Activated CD4-positive, alpha-beta memory T cell treated with anti-CD3 and anti-CD28 coated beads for 36 hours (primary cell): ENCODE results near the gene A2ML1. TPM values are rescaled to one million over a fixed set of nuclear protein-coding genes. Genes with fewer than 3 reads are reported as not detected.

Experiments used
- CTCF ChIA-PET: fragments of 350-600 bp; sonication (Branson Sonifier 250); formaldehyde crosslinking; loops from one replicate; lab custom pipeline; 2021; ENCODE audit warnings: antibody characterized with exemption, inconsistent platforms; lab: Charles Lee
- POLR2A ChIA-PET: fragments of 350-600 bp; sonication (Branson Sonifier 250); formaldehyde crosslinking; loops from one replicate; lab custom pipeline; 2021; ENCODE audit warnings: antibody characterized with exemption; lab: Charles Lee
- DNase-seq: peaks from one replicate; pipeline ENCODE4 v3.0.0-alpha.2; 2020
- H3K27ac Mint-ChIP-seq: one replicate; pipeline ENCODE4 v1.8.0; 2021; ENCODE audit warnings: mixed read lengths
- H3K27me3 Mint-ChIP-seq: one replicate; pipeline ENCODE4 v1.8.0; 2021; ENCODE audit warnings: mixed read lengths
- H3K36me3 Mint-ChIP-seq: one replicate; pipeline ENCODE4 v1.8.0; 2021; ENCODE audit warnings: mixed read lengths
- H3K4me1 Mint-ChIP-seq: one replicate; pipeline ENCODE4 v1.8.0; 2021; ENCODE audit warnings: low read depth, mixed read lengths
- H3K4me3 Mint-ChIP-seq: one replicate; pipeline ENCODE4 v1.8.0; 2021; ENCODE audit warnings: mild to moderate bottlenecking, mixed read lengths
- H3K9me3 Mint-ChIP-seq: one replicate; pipeline ENCODE4 v1.8.0; 2021; ENCODE audit warnings: mixed read lengths
- intact Hi-C: fragments of 100-400 bp; cut with micrococcal nuclease; formaldehyde crosslinking; loops from one replicate; pipeline ENCODE4 v1.15.1; 2023
- total RNA-seq, 2 experiments: library from RNA; stranded (reverse); gene quantifications; one replicate each; pipeline ENCODE4 v1.2.3, GENCODE V29; 2021

A2ML1 gene
- total RNA-seq, 2 experiments from 2014 or later = not detected

DNA sequence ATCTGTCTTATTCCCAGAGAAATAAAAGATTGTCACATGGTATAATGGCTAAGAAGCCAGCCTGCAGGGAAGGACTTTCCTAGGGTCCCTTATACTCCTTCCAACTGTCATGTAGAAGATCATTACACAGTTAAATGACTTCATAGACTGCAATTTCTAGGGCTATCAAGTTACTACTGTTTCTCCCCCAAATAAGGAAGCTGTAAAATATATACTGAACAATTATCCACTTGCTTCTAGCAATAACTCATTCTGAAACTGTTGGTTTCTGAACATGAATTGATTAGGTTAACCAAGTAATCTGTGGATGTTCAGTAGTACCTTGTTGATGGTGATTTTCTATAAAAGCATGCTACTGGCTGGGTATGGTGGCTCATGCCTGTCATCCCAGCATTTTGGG lies 44.6 kb downstream of the A2ML1 start:
- DNase-seq = no peak
- Mint-ChIP-seq H3K27ac (no peak overlapping the region), H3K9me3 (no peaks in the 10 kb centered on the region), H3K4me3 (no peak overlapping the region), H3K4me1 (no peaks in the 10 kb centered on the region), H3K27me3 (no peaks in the 10 kb centered on the region), H3K36me3 (no peaks in the 10 kb centered on the region)
- intact Hi-C loops = no loop called here
- CTCF ChIA-PET = interaction anchor here (1.0 kb wide), 1 partner anchor 183 kb away, joined by 5 read pairs; no protein-coding TSS in a partner anchor
- POLR2A ChIA-PET = no interaction called here

DNA sequence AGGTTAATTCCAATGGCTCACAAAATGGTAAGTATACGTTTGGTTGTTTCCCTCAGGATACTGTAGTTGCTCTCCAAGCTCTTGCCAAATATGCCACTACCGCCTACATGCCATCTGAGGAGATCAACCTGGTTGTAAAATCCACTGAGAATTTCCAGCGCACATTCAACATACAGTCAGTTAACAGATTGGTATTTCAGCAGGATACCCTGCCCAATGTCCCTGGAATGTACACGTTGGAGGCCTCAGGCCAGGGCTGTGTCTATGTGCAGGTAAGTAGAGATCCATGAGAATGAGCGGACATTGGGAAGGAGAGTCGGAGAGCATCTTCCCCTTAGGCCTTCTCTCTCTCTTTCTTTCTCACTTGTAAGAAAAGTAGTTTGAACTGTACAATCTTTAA lies 45.4 kb downstream of the A2ML1 start:
- Mint-ChIP-seq H3K27me3 (no peaks in the 10 kb centered on the region), H3K36me3 (no peaks in the 10 kb centered on the region), H3K27ac (no peak overlapping the region), H3K4me1 (no peaks in the 10 kb centered on the region), H3K4me3 (no peak overlapping the region), H3K9me3 (no peaks in the 10 kb centered on the region)
- intact Hi-C loops = no loop called here
- no peak for DNase-seq
- POLR2A ChIA-PET = no interaction called here
- CTCF ChIA-PET = interaction anchor here (2.6 kb wide), 1 partner anchor 8 kb away, joined by 18 read pairs; no protein-coding TSS in a partner anchor

DNA sequence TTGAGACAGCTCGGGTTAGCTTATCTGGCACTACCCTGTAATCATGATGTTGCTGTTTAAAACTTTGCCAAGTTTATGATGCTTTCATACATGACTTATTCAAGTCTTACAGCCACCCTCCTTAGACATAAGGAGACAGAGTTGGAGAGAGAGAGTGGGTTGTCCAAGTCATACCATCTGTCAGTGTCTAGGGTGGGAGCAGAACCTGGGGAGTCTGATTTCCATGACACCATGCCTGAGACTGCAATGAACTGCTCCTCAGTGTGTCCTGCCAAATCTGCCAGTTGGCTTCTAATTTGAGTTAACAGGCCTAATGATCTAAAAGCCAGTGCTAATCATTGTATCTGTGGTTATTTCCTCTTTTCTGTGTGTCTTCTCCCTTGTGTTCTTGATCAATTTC lies 48.2 kb downstream of the A2ML1 start:
- no peak overlapping the region for H3K27ac Mint-ChIP-seq
- POLR2A ChIA-PET = no interaction called here
- no peaks in the 10 kb centered on the region for H3K9me3 Mint-ChIP-seq
- H3K27me3 Mint-ChIP-seq = no peaks in the 10 kb centered on the region
- no peak overlapping the region for H3K4me3 Mint-ChIP-seq
- no peaks in the 10 kb centered on the region for H3K4me1 Mint-ChIP-seq
- no peaks in the 10 kb centered on the region for H3K36me3 Mint-ChIP-seq
- DNase-seq = no peak
- intact Hi-C loops = no loop called here
- CTCF ChIA-PET = interaction anchor here (2.6 kb wide), 1 partner anchor 10 kb away, joined by 18 read pairs; no protein-coding TSS in a partner anchor

DNA sequence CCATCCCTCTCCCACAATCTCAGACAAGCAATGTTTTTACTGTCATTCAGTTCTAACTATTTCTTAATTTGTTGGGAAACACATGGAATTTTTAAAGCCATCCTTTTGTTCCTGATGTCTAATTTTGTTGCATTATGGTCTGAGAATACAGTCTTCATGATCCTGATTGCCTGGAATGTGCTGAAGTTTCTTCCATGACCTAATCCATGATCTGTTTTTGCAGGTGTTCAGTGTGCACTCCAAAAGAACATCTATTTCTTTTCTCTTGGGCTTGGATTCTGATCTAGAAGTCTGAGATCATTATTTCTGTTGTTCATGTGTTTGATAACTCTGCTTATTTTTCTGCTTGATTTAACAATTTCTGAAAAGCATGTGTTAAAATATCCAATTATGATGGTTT lies 48.6 kb downstream of the A2ML1 start:
- no peaks in the 10 kb centered on the region for H3K27me3 Mint-ChIP-seq
- no peaks in the 10 kb centered on the region for H3K9me3 Mint-ChIP-seq
- CTCF ChIA-PET = no interaction called here
- intact Hi-C loops = no loop called here
- DNase-seq = no peak
- no peaks in the 10 kb centered on the region for H3K4me1 Mint-ChIP-seq
- POLR2A ChIA-PET = no interaction called here
- no peak overlapping the region for H3K4me3 Mint-ChIP-seq
- H3K36me3 Mint-ChIP-seq = no peaks in the 10 kb centered on the region
- no peak overlapping the region for H3K27ac Mint-ChIP-seq

DNA sequence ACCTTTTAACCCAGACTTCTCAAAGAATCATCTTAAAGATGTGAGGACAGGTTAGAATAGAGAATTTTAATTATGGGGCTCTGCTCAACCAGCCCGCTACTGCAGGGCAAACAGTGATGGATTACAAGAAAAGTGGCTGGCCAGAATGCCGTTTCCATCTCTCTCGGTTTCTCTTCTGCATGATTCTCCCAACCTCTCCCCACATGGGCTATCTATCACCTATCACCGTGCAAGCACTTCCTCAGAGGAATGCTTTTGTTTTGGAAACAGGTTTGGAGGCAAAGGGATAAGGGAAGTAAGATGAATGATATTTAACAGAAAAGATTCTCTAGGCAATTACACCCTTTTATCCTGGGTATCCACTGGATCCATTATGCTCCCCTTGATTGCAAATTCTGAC lies 54.5 kb downstream of the A2ML1 start:
- Mint-ChIP-seq H3K4me1 (peaks cover 7% of the 10 kb centered on the region), H3K9me3 (no peaks in the 10 kb centered on the region), H3K27me3 (no peaks in the 10 kb centered on the region), H3K4me3 (no peak overlapping the region), H3K27ac (no peak overlapping the region), H3K36me3 (no peaks in the 10 kb centered on the region)
- CTCF ChIA-PET = interaction anchor here (1.3 to 1.4 kb wide), 2 partner anchors 14 to 194 kb away, joined by 5 read pairs; no protein-coding TSS in a partner anchor
- no peak for DNase-seq
- POLR2A ChIA-PET = no interaction called here
- intact Hi-C loops = no loop called here

DNA sequence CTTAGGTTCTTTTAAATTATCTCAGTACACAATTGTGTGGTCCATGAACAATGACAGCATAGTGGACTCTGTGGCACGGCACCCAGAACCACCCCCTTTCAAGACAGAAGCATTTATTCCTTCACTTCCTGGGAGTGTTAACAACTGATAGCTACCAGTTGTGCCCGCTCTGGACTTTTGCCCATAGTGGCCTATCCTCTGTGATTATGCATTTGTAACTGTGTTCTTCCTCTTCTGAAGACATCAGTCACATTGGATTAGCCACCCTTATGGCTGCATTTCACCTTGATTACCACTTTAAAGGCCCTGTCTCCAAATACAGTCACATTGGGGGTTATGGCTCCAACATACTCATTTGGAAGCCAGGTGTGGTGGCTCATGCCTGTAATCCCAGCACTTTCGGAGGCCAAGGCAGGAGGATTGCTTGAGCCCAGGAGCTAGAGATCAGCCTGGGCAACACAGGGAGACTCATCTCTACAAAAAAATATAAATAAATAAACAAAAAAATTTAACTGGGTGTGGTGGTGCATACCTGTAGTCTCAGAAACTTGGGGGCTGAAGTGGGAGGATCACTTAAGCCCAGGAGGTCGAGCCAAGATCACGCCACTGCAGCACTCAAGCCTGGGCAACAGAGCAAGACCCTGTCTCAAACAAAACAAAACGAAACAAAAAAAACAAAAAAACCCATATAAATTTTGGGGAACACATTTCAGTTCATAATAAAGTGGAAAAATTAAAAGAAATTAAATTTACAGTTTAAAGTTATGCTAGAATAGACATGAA lies 64.3 kb downstream of the A2ML1 start:
- ChIA-PET CTCF (interaction anchor here (0.8 to 1.9 kb wide), 4 partner anchors 8 to 229 kb away, joined by 3 to 5 read pairs (median 4); no protein-coding TSS in a partner anchor), POLR2A (no interaction called here)
- intact Hi-C loops = no loop called here
- no peaks in the 10 kb centered on the region for H3K9me3 Mint-ChIP-seq
- no peaks in the 10 kb centered on the region for H3K27me3 Mint-ChIP-seq
- peaks cover 5% of the 10 kb centered on the region for H3K4me1 Mint-ChIP-seq
- H3K4me3 Mint-ChIP-seq = no peak overlapping the region
- no peaks in the 10 kb centered on the region for H3K36me3 Mint-ChIP-seq
- no peak for DNase-seq
- H3K27ac Mint-ChIP-seq = no peak overlapping the region

DNA sequence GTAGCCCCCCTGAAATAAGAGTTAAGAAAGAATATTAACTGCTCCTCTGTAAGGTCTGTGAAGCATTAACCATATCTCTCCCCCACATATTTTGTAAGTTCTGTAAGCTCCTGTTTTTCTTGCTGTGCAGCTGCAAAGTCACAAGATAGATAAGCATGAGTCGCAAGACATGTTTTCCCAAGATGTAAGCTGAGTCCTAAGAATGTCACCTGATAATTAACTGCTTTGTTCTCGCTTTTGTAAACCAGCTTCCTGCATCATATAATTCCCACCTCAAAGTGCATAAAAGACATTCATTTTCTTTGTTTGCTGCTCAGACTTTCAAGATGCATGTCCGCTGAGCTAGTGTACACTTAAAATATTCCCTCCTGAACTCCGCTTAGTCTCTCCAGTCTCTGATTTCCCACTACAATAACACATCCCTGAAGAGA lies 64.9 kb downstream of the A2ML1 start:
- ChIA-PET POLR2A (no interaction called here), CTCF (interaction anchor here (0.8 to 1.9 kb wide), 2 partner anchors 8 to 27 kb away, joined by 3 to 4 read pairs; no protein-coding TSS in a partner anchor)
- no peak overlapping the region for H3K4me3 Mint-ChIP-seq
- H3K27me3 Mint-ChIP-seq = no peaks in the 10 kb centered on the region
- H3K9me3 Mint-ChIP-seq = no peaks in the 10 kb centered on the region
- peaks cover 5% of the 10 kb centered on the region for H3K4me1 Mint-ChIP-seq
- no peak for DNase-seq
- no peak overlapping the region for H3K27ac Mint-ChIP-seq
- intact Hi-C loops = no loop called here
- no peaks in the 10 kb centered on the region for H3K36me3 Mint-ChIP-seq

DNA sequence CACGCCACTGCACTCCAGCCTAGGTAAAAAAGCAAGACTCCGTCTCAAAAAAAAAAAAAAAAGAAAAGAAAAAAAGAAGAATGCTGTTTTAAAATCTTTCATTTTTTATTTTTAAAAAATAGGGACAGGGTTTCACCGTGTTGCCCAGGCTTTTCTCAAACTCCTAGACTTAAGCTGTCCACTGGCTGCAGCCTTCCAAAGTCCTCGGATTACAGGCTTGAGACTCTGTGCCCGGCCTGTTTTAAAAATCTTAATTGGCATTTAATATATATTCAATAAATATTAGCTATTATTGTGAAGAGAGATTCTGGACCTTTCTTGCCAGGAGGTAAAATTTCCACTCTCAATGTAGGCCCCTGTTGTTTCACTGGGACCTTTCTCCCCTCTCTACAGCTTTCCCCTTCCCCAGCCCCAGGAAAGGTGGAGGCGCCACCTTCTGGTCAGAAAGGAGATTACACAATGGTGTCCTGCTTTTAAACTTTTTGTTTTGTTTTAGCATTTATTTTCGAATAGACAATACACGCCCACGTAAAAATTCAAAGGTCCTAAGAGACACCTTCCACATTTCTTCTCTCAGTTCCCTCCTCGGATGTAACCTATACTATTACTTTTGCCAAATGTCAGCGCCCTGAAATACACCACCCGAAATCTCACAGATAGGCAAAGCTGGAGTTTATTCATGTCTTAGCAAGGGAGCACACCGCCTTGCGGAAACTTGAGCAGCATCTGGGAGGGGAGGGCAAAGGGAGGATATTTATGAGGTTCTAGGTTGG lies 68.1 kb downstream of the A2ML1 start:
- POLR2A ChIA-PET = no interaction called here
- Mint-ChIP-seq H3K27me3 (no peaks in the 10 kb centered on the region), H3K27ac (no peak overlapping the region), H3K9me3 (no peaks in the 10 kb centered on the region), H3K4me3 (peak overlapping the region; percentile 83), H3K36me3 (no peaks in the 10 kb centered on the region), H3K4me1 (peaks cover 5% of the 10 kb centered on the region)
- peak; percentile 65 for DNase-seq
- intact Hi-C loops = loop anchor here (1.0 to 10.0 kb wide), 4 partner anchors 157 to 346 kb away; partner anchors contain the start of gene CLEC4E
- CTCF ChIA-PET = interaction anchor here (0.7 to 4.3 kb wide), 60 partner anchors 8 to 389 kb away, joined by 3 to 43 read pairs (median 4); partner anchors contain the start of genes M6PR and RIMKLB

DNA sequence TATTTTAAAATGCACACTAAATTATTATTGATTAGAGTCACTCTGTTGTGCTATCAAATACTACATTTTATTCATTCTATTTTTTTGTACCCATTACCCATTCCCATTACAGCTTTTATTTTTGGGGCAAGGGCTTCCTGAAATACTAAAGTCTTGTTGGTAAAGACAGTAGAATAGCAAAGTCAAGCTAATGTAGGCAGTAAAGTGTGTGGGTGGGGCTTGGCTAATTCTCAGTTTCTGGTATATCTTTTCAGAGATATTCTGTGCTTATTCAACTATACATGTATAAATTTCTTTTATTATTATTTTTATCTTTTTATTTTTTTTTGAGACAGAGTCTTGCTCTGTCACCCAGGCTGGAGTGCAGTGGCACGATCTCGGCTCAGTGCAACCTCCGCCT lies 69.6 kb downstream of the A2ML1 start:
- CTCF ChIA-PET = interaction anchor here (0.9 to 4.3 kb wide), 6 partner anchors 32 to 347 kb away, joined by 3 to 43 read pairs (median 24); no protein-coding TSS in a partner anchor

DNA sequence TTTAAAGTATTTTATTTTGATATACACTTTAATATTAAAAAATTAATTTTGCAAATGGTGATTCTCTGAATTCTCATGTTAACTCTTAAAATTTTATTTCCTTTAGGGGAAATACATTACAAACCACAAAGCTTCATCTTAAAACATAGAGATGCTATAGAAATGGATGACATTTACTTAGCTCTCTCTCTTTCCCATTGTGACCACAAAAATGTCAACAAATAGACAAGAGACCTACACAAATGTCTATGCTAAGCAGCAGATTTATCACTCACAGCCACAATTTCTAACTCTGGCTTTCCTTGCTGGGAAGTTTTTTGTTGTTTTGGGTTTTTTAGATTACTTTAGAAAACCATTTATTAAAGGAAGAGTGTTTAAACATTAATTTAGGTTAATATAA lies 72.0 kb downstream of the A2ML1 start:
- Mint-ChIP-seq H3K27me3 (no peaks in the 10 kb centered on the region), H3K4me3 (no peak overlapping the region), H3K9me3 (no peaks in the 10 kb centered on the region), H3K36me3 (no peaks in the 10 kb centered on the region), H3K27ac (no peak overlapping the region), H3K4me1 (peaks cover 5% of the 10 kb centered on the region)
- intact Hi-C loops = loop anchor here (5.0 to 10.0 kb wide), 2 partner anchors 153 to 350 kb away; partner anchors contain the start of gene CLEC4E
- POLR2A ChIA-PET = no interaction called here
- CTCF ChIA-PET = interaction anchor here (1.2 to 1.7 kb wide), 3 partner anchors 8 to 350 kb away, joined by 3 to 5 read pairs (median 4); no protein-coding TSS in a partner anchor
- DNase-seq = no peak

More for the DNA sequence above, 69.6 kb downstream of the A2ML1 start:
- POLR2A ChIA-PET = no interaction called here
- Mint-ChIP-seq H3K27me3 (no peaks in the 10 kb centered on the region), H3K36me3 (no peaks in the 10 kb centered on the region), H3K4me3 (no peak overlapping the region), H3K4me1 (peaks cover 5% of the 10 kb centered on the region), H3K9me3 (no peaks in the 10 kb centered on the region), H3K27ac (no peak overlapping the region)
- DNase-seq = no peak
- intact Hi-C loops = loop anchor here (2.0 to 10.0 kb wide), 3 partner anchors 155 to 347 kb away; partner anchors contain the start of gene CLEC4E

DNA sequence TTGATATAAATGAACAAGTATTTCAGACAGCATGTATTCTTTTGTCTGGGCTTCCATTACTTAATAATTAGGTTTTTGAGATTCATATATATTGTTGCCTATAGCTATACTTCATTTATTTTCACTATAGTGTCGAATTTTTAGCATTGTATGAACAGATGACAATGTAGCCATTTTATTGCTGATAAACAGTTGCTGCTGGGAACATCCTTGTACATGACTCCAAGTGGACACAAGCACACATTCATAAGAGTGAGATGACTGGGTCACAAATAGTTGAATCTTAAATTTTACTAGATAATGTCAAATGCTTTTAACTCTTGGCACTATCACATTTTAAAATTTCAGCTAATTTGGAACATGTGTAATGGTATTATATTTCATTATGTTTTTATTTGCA lies 72.6 kb downstream of the A2ML1 start:
- ChIA-PET POLR2A (interaction anchor here (0.5 kb wide), 1 partner anchor 22 kb away, joined by 3 read pairs; no protein-coding TSS in a partner anchor), CTCF (interaction anchor here (0.5 to 1.7 kb wide), 4 partner anchors 9 to 351 kb away, joined by 3 to 5 read pairs (median 4); no protein-coding TSS in a partner anchor)
- Mint-ChIP-seq H3K4me3 (no peak overlapping the region), H3K9me3 (no peaks in the 10 kb centered on the region), H3K36me3 (no peaks in the 10 kb centered on the region), H3K4me1 (peaks cover 5% of the 10 kb centered on the region), H3K27ac (no peak overlapping the region), H3K27me3 (no peaks in the 10 kb centered on the region)
- DNase-seq = no peak
- intact Hi-C loops = loop anchor here (5.0 to 10.0 kb wide), 2 partner anchors 152 to 350 kb away; partner anchors contain the start of gene CLEC4E
